A673 (cell line): ENCODE measurements around the gene EML6. TPM values are rescaled to one million over a fixed set of nuclear protein-coding genes. Genes with fewer than 3 reads are reported as not detected.

ENCODE experiments used
- BruUV-seq: library from RNA; stranded (reverse); fragments of 400-500 nt; replicated peaks from 2 replicates; lab custom pipeline; 2021; lab: Mats Ljungman, UMichigan
- CTCF ChIA-PET: fragments of 300-600 bp; sonication (Branson Sonifier 250); formaldehyde crosslinking; loops from one replicate; lab custom pipeline; 2022; ENCODE audit warnings: antibody characterized with exemption; lab: Charles Lee
- POLR2A ChIA-PET: fragments of 300-600 bp; sonication (Branson Sonifier 250); formaldehyde crosslinking; loops from one replicate; lab custom pipeline; 2022; ENCODE audit warnings: antibody characterized with exemption; ENCODE audit not compliant: low non-redundant PET; lab: Charles Lee
- DNase-seq: peaks from one replicate; pipeline ENCODE4 v3.0.0-alpha.2; 2015; ENCODE audit warnings: low spot score
- H3K27ac ChIP-seq: fragments of 200-600 bp; sonication (generic); 2 replicates; pipeline ENCODE4 v1.5.1; 2016; ENCODE audit warnings: mixed run types, low read depth, mild to moderate bottlenecking, mixed read lengths, antibody characterized with exemption, low read length; ENCODE audit not compliant: poor library complexity, severe bottlenecking
- H3K27me3 ChIP-seq: fragments of 200-600 bp; sonication (generic); replicated peaks from 2 replicates; pipeline ENCODE4 v1.6.1; 2017; ENCODE audit warnings: mixed run types, low read depth, mild to moderate bottlenecking, mixed read lengths, antibody characterized with exemption, low read length; ENCODE audit not compliant: insufficient read depth, poor library complexity
- H3K36me3 ChIP-seq: fragments of 200-600 bp; sonication (generic); 2 replicates; pipeline ENCODE4 v1.6.1; 2016; ENCODE audit warnings: mixed run types, mild to moderate bottlenecking, mixed read lengths, antibody characterized with exemption, low read length; ENCODE audit not compliant: insufficient read depth, poor library complexity, severe bottlenecking
- H3K4me1 ChIP-seq: fragments of 200-600 bp; sonication (generic); 2 replicates; pipeline ENCODE4 v1.6.1; 2017; ENCODE audit warnings: mixed run types, mild to moderate bottlenecking, mixed read lengths, antibody characterized with exemption, low read length; ENCODE audit not compliant: insufficient read depth, poor library complexity, severe bottlenecking
- H3K4me3 ChIP-seq: fragments of 200-600 bp; sonication (generic); 2 replicates; pipeline ENCODE4 v1.5.1; 2016; ENCODE audit warnings: low read depth, mixed run types, mild to moderate bottlenecking, mixed read lengths, low read length; ENCODE audit not compliant: poor library complexity, severe bottlenecking
- H3K9me3 ChIP-seq: fragments of 200-600 bp; sonication (generic); 2 replicates; pipeline ENCODE4 v1.6.1; 2016; ENCODE audit warnings: mixed run types, low read depth, mild to moderate bottlenecking, mixed read lengths, antibody characterized with exemption, low read length; ENCODE audit not compliant: poor library complexity, severe bottlenecking
- CTCF ChIP-seq: fragments of 300-800, 200-600 bp; sonication (generic); conservative IDR thresholded peaks from 2 replicates; pipeline ENCODE4 v1.5.1; 2017; ENCODE audit warnings: low read depth, mild to moderate bottlenecking, antibody characterized with exemption, low read length, moderate library complexity, mixed read lengths
- EZH2 ChIP-seq: fragments of 200-600 bp; sonication (generic); IDR thresholded peaks from 2 replicates; pipeline ENCODE4 v1.6.1; 2017; ENCODE audit warnings: borderline replicate concordance, low read depth, mild to moderate bottlenecking, mixed read lengths, antibody characterized with exemption, low read length; ENCODE audit not compliant: poor library complexity, severe bottlenecking
- intact Hi-C: fragments of 100-400 bp; cut with micrococcal nuclease; formaldehyde crosslinking; loops from one replicate; pipeline ENCODE4 v1.10.0; 2022; ENCODE audit not compliant: unreplicated experiment
- total RNA-seq: library from RNA; stranded (reverse); gene quantifications from 2 replicates; pipeline ENCODE4 v1.2.3, GENCODE V29; 2021

Gene EML6
- total RNA-seq, 1 experiment from 2014 or later, result 1.9 TPM

GRCh38 chr2:54704688-54705605 is 18.5 kb upstream of the EML6 start:
- no peak overlapping the region for H3K4me3 ChIP-seq
- BruUV-seq, result no TSS peak
- H3K27me3 ChIP-seq, result no peaks in the 10 kb centered on the region
- no peaks in the 10 kb centered on the region for H3K9me3 ChIP-seq
- intact Hi-C loops, result loop anchor here (1.0 to 10.0 kb wide), 4 partner anchors 500 to 1280 kb away; no protein-coding TSS in a partner anchor
- DNase-seq, result peak; percentile 81
- H3K27ac ChIP-seq, result no peak overlapping the region
- TF ChIP-seq EZH2, result no peak
- TF ChIP-seq CTCF, result peak; percentile 74
- no peaks in the 10 kb centered on the region for H3K36me3 ChIP-seq
- ChIA-PET CTCF (interaction anchor here (0.5 to 3.1 kb wide), 15 partner anchors 18 to 1045 kb away, joined by 3 to 30 read pairs (median 6); partner anchors contain the start of gene EML6), POLR2A (no interaction called here)
- no peaks in the 10 kb centered on the region for H3K4me1 ChIP-seq

- no peaks in the 10 kb centered on the region for H3K27me3 ChIP-seq
- CTCF ChIA-PET, result interaction anchor here (0.6 kb wide), 1 partner anchor 183 kb away, joined by 4 read pairs; no protein-coding TSS in a partner anchor
- no peaks in the 10 kb centered on the region for H3K4me1 ChIP-seq
- BruUV-seq, result no TSS peak
- no peaks in the 10 kb centered on the region for H3K9me3 ChIP-seq
- no peak overlapping the region for H3K4me3 ChIP-seq
- POLR2A ChIA-PET, result interaction anchor here (0.6 kb wide), 1 partner anchor 29 kb away, joined by 3 read pairs; no protein-coding TSS in a partner anchor
- intact Hi-C loops, result loop anchor here (10.0 kb wide), 2 partner anchors 502 to 1282 kb away; no protein-coding TSS in a partner anchor
- no peak for DNase-seq
- TF ChIP-seq CTCF, result no peak
- no peak for TF ChIP-seq EZH2
- no peaks in the 10 kb centered on the region for H3K36me3 ChIP-seq
- H3K27ac ChIP-seq, result no peak overlapping the region
These were observed 16.8 kb upstream of the EML6 start for GRCh38 chr2:54706622-54707021.

GRCh38 chr2:54708584-54709335 is 14.7 kb upstream of the EML6 start:
- no TSS peak for BruUV-seq
- no peaks in the 10 kb centered on the region for H3K4me1 ChIP-seq
- intact Hi-C loops, result loop anchor here (10.0 kb wide), 2 partner anchors 504 to 1284 kb away; no protein-coding TSS in a partner anchor
- no peak for DNase-seq
- H3K27me3 ChIP-seq, result no peaks in the 10 kb centered on the region
- H3K9me3 ChIP-seq, result no peaks in the 10 kb centered on the region
- no peak overlapping the region for H3K27ac ChIP-seq
- ChIA-PET POLR2A (no interaction called here), CTCF (interaction anchor here (0.6 to 0.7 kb wide), 2 partner anchors 602 to 615 kb away, joined by 3 read pairs; no protein-coding TSS in a partner anchor)
- H3K36me3 ChIP-seq, result no peaks in the 10 kb centered on the region
- H3K4me3 ChIP-seq, result peak overlapping the region; percentile 28
- TF ChIP-seq CTCF (no peak), EZH2 (no peak)
